K562 treated with DMSO at 1 percent for 24 hours (cell line): ENCODE data around the gene ETFB. TPM values are rescaled to one million over a fixed set of nuclear protein-coding genes. Genes with fewer than 3 reads are reported as not detected.

Experiments used
- total RNA-seq: library from RNA; unstranded; fragments of 300-600 nt; gene quantifications from 2 replicates; pipeline ENCODE4 v1.2.3, GENCODE V29; 2022; ENCODE audit warnings: low read depth; ENCODE audit not compliant: insufficient read depth

ETFB gene
- 300 and 330 TPM in 2 replicates for total RNA-seq

GRCh38 chr19:51365965-51366388 lies at the start of gene ETFB:
Gene ETFB, minus strand, starts transcription at chr19:51366388. Its CDS starts 62 bp downstream, at chr19:51366326.

GRCh38 chr19:51387924-51388389 lies 21.8 kb upstream of the ETFB start, which contains the start of gene LIM2:
Gene LIM2, minus strand, starts transcription at chr19:51387974. Its CDS starts 531 bp downstream, at chr19:51387443.

GRCh38 chr19:51372649-51373504 lies 6.7 kb upstream of the ETFB start, which contains the start of gene NKG7:
Gene NKG7, minus strand, starts transcription at chr19:51372654. Its CDS starts 119 bp downstream, at chr19:51372535.

DNA sequence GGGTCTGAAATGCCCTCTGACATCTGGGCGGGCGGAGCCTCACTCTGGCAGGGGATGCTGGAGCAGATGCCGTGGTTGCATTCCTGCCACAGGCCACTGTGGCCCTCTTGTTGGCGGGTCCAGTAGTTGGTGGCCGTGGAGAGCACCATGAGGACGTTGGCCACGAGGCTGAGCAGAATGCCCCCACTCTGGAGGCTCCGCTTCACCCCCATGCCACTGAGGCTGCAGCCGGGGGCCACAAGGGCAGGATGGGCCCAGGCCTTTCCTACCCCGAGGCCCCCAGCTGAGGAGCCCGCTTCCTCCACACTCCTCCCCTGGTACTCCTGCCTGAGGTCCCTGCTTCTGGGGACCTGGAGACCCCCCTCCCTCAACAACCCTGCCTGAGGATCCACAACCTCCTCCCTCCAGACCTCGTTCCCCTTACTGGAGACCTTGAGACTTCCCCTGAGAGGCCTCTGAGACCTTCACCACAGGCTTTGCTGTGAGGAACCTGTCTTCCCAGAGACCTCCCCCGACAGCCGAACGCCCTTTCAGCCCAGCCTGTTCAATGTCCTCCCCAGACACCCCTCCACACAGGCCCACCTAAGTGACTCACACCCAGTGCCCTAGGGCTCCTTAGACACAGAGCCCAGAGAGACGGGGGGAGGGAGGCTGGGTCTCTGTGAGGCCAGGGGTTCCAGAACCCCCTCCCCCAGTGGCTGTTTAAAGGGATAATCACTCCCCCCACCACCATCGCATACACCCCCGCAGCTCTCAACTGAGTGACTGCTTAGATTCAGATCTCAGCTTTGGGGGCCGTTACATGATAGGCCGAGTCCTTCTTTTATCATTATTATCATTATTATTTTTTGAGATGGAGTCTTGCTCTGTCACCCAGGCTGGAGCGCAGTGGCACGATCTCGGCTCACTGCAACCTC lies 2.4 kb upstream of the ETFB start, which contains the start of gene CLDND2:
CLDND2 (minus strand) TSS at position 638 of the 917 bp plus-strand sequence; CDS start at position 212, 426 bp downstream.

DNA sequence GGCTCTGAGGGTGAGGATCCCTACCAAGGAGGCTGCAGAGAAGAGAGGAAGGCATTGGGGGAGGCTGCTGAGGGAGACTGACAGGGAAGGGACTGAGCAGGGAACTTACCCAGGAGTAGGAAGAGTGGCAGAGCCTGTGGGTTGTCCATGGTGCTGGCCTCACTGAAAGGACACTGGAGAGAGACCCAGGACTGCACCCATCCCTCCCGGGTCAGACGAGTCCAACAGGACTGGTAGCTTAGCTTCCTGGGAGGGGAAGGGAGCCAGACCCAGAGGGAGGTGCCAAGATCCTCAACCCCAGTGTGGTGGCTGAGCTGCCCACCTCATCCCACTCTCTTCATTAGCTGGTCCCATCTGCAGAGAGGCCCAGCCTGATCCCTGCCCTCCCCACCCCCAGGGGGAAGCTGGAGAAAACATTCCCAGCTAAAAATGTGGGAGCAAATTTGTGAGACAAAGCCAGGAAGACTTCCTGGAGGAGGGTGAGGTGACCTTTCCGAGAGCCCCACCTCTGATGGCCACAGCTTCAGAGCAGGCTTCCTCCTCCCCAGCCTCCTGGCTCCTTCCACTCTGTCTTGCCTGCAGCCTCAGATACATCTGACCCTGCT lies 24.1 kb downstream of the ETFB start, which contains the start of gene VSIG10L:
VSIG10L (minus strand) TSS at position 164 of the 605 bp plus-strand sequence; CDS start at position 149, 15 bp downstream.

GRCh38 chr19:51311351-51312257 lies 54.6 kb downstream of the ETFB start, which contains the start of gene IGLON5:
Gene IGLON5, plus strand, starts transcription at chr19:51311644. Its CDS starts 204 bp downstream, at chr19:51311848.

Other genes starting within 250 kb of the ETFB start
- 0.93 and 1.1 TPM in 2 replicates for gene SIGLEC9, start 241.5 kb downstream of the ETFB start, total RNA-seq
- gene SIGLEC7, start 224.1 kb downstream of the ETFB start, total RNA-seq = 0.15 TPM in 1 of 2 replicates, not detected in the other
- 73.3 and 79.4 TPM in 2 replicates for gene CD33, start 141.3 kb downstream of the ETFB start, total RNA-seq
- not detected in 2 replicates for gene SIGLECL1, start 115.3 kb downstream of the ETFB start, total RNA-seq
- 0.25 TPM in 1 of 2 replicates, not detected in the other for gene IGLON5, start 54.7 kb downstream of the ETFB start, total RNA-seq
- 11.0 and 11.2 TPM in 2 replicates for gene VSIG10L, start 24.2 kb downstream of the ETFB start, total RNA-seq
- gene CLDND2, start 2.6 kb upstream of the ETFB start, total RNA-seq = not detected in 2 replicates
- gene NKG7, start 6.3 kb upstream of the ETFB start, total RNA-seq = 1.1 TPM in 1 of 2 replicates, not detected in the other
- gene LIM2, start 21.6 kb upstream of the ETFB start, total RNA-seq = not detected in 2 replicates
- 3.5 and 4.6 TPM in 2 replicates for gene C19orf84, start 24.2 kb upstream of the ETFB start, total RNA-seq
- gene SIGLEC10, start 51.3 kb upstream of the ETFB start, total RNA-seq = 0.34 and 1.2 TPM in 2 replicates
- gene SIGLEC8, start 92.1 kb upstream of the ETFB start, total RNA-seq = 0.27 and 0.51 TPM in 2 replicates
- not detected in 2 replicates for gene CEACAM18, start 112.2 kb upstream of the ETFB start, total RNA-seq
- gene SIGLEC12, start 135.4 kb upstream of the ETFB start, total RNA-seq = 2.7 and 3.1 TPM in 2 replicates
- gene SIGLEC6, start 165.3 kb upstream of the ETFB start, total RNA-seq = 21.0 and 23.9 TPM in 2 replicates
- 8.8 and 11.4 TPM in 2 replicates for gene ZNF175, start 204.9 kb upstream of the ETFB start, total RNA-seq